HL-60/S4 treated with retinoic acid at 250 ng/mL for 4 days and 3 days (cell line): ENCODE data around the gene BACH1.
"Not testable (repeated sequence)": the region's sequence is repeated elsewhere in the genome, so short reads cannot be mapped to it uniquely, and the experiment has no call there.

Experiments used
- in situ Hi-C: fragments of 300-500 bp; cut with MboI; formaldehyde crosslinking; loops from 2 replicates; pipeline ENCODE4 v1.7.0; 2022; ENCODE audit warnings: low sequenced_read_pairs

The BACH1 gene

DNA sequence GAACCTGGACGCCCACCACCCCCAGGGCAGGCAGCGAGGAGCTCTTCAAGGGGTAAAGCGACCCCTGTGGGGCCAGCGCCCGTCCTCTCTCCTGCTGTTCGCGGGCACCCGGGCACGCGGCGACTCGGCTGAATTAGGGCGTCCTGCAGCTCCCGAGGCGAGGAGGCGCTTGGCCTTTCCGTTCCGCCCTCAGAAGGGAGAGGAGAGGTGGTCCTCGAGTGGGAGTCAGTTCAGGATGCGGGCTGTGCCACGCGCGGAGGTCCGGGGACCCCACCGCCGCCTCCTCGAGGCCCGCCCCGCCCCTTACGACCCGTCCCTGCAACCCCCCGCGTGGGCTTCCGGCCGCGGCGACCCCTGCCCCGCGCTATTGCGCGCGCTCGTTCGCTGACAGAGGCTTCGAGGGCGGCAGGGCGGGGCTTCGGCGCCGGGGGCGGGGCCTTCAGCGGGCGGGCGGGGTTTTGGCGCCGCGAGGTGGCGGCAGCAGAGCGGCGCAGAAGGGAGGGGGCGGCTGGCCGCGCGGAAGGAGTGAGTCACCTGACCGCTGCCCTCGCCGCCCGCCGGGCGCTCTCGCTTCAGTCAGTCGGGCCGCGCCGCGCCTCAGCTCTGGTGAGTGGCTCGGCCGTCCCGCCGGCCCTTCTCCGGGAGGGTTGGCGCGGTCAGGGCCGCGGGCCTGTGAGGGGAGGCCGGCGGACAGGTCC, at the start of gene BACH1:
BACH1 (plus strand) TSS at position 575 of the 698 bp plus-strand sequence. CDS start 22,359 bp downstream, outside the sequence.
- in situ Hi-C loops: no loop called here

DNA sequence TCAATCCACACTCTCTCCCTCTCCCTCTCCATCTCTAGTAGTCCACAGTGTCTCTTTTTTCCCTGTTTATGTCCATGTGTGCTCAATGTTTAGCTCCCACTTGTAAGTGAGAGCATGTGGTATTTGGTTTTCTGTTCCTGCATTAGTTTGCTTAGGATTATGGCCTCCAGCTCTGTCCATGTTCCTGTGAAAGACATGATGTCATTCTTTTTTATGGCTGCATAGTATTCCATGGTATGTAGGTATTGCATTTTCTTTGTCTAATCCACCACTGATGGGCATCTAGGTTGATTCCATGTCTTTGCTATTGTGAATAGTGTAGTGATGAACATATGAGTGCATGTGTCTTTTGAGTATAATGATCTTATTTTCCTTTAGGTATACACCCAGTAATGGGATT, 49.4 kb upstream of the BACH1 start:
- in situ Hi-C loops: not testable (repeated sequence)

DNA sequence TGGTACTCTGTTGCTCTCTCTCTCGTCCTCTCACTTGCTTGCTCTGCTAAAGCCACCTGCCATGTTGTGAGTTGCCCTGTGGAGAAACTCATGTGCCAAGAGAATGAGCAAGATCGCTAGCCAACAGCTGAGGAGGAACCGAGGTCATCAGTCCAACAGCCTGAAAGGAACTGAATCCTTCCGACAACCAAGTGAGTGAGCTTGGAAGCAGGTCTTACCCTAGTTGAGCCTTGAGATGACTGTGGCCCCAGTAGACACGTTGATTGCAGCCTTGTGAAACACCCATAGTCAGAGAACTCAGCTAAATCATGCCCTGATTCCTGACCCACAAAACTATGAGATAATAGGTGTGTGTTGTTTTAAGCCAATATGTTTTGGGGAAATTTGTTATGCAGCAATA, 48.1 kb upstream of the BACH1 start:
- in situ Hi-C loops: no loop called here

DNA sequence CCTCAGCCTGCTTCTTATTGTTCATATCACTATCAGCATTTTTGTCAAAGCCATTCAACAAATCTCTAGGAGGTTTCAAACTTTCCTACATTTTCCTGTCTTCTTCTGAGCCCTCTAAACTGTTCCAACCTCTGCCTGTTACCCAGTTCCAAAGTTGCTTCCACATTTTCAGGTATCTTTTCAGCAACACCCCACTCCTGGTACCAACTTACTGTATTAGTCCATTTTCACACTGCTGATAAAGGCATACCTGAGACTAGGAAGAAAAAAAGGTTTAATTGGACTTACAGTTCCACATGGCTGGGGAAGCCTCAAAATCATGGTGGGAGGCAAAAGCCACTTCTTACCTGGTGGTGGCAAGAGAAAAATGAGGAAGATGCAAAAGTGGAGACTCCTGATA, 44.9 kb upstream of the BACH1 start:
- in situ Hi-C loops: not testable (repeated sequence)

DNA sequence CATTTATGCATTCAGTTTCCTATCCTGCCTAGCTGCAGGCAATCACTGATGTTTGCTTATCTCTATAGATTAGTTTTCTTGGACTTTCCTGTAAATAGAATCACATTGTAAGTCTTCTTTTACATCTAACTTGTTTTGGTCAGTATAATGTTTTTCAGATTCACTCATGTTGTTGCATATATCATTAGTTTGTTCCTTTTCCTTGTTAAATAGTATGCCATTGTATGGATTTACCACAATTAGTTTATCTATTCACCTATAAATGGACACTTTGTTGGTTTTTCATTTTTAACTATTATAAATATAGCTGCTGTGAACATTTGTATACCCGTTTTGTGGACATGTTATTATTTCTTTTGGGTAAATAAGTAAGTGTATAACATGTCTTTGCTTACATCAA, 44.2 kb upstream of the BACH1 start:
- in situ Hi-C loops: no loop called here

DNA sequence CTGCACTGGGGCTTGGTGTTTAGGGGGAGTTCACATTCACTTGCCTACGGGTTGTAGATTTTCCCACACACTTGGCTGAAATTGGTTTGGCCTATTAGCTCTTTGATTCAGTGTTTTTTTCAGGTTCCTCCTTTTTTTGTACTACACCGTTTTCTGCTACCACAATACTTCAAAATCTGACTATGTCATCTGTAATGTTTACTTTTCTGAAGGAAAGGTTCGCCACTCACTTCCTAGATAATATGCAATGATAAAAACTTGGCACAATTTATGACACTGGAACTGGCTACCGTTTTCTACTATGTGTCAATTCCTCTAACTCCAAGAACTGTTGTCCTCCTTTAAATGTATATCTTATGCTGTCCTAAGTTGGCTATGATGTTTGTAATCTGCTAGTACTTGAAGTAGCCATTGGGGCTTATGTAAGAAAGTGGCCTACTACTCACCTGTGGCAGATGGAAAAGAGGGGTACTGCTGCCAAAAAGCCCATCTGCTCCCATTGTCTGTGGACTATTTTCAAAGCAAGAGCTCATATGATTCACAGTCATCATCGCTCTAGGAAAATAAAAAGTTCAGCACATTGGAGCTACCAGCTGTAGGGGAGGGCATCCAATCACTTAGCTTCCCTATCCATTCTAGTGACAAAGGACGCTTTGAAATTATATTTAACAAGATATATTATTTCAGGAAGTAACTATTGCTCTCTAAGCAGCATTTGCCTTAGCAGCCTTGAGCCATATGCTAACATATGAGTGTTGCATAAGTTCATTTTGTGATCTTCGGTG, 42.4 kb upstream of the BACH1 start:
- in situ Hi-C loops: no loop called here

DNA sequence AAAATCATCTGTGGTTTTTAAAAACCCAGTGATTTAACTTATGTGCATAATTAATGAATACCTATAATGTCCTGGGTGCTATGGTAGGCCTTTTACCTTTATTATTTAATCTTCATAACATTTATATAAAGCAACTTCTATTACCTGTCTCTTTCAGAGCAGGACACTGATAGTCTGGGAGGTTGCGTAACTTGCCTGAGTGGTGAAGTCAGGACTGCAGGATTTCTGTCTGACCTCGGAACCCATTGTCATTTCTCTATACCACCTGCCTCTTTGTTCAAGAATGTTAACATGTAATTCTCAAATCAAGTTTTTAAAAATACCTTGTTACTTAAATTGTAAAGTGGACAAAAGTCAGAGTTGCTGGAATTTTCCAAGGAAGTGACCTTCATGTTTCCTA, 41.0 kb upstream of the BACH1 start:
- in situ Hi-C loops: no loop called here

DNA sequence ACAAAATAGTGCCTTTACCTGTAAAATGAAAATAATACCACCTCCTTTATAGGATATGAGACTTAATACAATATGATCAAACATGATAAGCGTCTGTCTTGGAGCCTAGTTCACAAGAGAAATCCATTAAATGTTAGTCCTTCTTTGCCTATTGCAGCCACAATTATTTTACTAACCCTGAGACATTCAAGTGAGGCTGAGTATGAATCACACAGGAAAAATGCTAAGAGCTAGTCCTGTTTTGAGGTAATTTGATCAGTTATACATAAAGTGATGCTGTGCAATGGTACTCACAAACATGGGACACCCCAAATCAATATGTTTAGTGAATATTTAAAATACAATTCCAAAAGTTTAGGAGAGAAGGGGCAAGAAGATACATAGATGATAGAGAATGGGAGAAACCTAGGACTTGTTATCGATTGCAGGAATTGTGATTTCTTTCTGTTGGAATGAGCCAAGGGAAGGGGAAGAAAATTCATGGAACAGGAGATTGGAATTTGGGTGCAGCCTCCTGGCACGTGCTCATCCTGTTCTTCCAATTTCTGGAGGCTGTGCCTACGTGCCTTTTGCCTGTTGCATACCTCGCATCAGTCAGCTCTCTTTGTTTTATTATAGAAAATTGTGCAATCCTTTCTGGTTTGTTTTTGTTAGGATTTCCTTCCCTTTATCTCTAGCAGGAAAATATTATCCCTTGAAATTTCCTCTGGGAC, 39.9 kb upstream of the BACH1 start:
- in situ Hi-C loops: no loop called here

DNA sequence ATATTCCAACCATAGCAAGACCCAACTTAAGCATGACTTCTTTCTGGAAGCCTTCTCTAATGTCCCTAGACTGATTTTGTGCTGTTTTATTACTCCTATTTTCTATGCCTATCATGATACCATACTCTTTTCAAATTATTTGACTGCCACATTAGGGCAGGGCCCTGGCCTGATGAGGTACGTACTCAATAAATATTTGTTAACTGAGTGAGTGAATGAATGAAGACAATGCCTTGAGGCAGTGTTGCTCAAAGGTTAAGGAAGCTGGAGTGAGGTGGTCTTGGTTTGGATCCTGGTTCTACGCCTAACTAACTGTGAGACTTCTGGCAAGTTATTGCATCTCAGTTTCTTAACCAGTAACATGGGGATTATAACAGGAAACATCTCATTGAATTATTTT, 38.3 kb upstream of the BACH1 start:
- in situ Hi-C loops: no loop called here

DNA sequence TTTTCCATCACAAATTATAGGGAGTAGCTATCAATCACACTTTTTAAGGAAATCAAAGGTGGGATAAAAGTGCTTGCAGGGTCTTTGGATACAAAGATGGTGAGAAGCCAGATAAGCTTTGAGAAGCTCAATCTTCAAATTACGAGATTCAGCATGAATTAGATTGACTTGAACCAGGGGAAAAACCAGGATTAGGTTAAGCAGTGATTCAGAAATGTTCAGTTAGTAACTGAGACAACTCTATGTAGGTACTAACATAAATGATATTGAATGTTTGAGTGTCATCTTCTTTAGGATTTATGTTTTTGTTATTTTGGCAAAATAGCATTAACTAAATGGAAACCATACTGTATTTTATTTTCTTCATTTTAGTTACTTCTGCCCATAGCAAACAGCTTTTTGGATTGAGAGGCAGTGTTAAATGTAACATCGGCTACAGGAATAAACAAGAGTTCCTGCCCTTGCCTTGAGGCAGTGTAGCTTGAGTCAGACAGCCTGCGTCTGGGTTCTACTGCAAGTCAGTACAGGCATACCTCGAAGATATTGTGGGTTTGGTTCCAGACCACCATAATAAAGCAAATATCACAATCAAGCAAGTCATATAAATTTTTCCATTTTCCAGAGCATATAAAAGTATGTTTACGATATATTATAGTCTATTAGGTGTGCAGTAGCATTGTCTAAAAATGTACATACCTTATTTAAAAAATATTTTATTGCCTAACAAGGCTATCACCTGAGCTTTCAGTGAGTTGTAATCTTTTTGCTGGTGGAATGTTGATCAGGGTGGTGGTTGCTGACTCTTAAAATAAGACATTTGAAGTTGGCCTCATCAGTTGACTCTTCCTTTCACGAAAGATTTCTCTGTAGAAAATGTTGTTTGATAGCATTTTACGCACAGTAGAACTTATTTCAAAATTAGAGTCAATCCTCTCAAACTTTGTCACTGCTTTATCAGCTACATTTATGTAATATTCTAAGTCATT, 36.9 kb upstream of the BACH1 start:
- in situ Hi-C loops: no loop called here

DNA sequence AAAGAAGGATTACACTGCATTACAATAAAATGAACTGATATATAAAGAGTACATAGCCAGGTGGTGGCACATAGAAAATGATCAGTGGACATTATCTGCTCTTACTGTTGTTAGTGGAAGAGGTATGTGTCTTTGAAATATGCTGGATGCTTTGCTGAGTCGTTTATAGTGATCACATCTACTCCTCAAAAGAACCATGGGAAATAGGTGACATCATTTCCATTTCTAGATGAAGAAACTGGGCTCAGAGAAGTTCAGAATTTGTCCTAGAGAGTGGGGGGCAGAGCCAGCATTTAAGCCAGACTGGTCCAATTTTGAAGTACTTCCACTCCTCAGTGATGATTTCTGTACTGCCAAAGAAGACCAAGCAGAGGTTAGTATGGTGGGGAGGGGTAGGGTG, 34.0 kb upstream of the BACH1 start:
- in situ Hi-C loops: no loop called here

DNA sequence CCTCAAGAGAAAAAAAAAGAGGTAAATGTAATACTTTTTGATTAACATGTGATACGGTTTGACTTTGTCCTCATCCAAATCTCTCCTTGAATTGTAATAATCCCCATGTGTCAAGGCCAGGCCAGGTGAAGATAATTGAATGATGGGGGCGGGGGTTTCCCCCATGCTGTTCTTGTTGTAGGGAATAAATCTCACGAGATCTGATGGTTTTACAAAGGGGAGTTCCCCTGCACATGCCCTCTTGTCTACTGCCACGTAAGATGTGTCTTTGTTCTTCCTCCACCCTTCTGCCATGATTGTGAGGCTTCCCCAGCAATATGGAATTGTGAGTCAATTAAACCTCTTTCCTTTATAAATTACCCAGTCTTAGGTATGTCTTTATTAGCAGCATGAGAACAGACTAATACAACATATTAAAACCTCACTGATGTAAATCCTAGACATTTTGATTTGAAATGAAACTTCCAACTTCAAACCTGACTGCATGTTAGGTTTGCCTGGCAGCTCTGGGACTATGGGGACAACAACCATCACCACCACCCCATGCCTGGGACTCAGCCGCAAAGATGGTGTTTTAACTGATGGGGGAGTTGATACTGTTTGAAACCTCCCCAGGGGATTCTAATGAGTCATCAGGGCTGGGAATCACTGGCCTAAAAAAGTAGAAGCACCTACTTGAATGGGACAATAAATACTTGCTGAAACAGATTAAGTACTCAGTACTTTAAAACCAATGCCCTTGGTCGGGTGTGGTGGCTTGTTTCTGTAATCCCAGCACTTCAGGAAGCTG, 32.8 kb upstream of the BACH1 start:
- in situ Hi-C loops: no loop called here

DNA sequence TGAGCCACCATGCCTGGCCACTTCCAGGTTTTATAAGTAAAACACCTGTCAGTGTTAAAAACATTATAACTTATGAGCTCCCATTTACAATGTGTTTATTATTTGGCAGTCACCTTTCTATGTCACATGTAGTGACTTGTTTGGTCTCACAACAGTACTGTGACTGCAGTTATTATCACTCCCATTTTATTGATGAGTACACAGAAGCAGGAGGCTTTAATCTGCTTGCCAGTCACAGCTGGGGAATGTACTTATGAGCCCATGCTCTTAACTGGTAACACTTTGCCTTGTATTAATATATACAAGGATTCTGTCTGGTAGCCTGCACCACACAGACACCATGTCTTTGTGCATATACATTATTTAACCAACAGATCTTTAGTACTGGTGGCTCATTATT, 31.1 kb upstream of the BACH1 start:
- in situ Hi-C loops: no loop called here

DNA sequence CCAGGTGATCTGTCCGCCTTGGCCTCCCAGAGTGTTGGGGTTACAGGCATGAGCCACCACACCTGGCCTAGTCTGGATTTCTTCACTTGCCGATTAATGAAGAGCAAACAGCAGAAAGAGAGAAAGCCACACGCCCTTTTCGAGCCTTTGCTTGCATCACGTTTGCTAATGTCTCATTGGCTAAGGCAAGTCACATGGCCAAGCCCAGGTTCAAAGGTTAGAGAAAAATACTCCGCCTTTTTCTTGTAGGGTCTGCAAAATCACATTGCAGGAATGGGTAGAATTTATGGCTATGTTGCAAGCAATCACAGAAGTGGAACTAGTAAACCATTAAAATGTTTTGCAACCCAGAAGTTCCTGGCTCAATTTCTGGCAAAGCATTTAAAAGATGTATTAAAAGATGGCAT, 26.8 kb upstream of the BACH1 start:
- in situ Hi-C loops: no loop called here

DNA sequence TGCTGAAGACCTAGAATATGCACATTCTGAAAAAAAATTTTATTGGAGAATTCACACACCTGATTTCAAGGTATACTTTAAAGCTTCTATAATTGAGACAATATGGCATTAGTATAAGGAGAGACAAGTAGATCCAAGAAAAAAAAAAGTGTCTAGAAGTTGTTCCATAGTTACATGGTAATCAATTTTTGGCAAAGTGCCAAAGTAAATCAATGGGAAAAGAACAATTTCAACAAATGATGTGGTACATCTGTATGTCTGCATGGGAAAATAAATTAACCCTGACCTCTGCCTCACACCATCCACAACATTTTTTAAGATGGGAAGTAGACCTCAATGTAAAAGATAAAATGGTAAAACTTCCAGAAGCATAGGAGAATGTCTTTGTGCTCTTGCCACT, 21.3 kb upstream of the BACH1 start:
- in situ Hi-C loops: no loop called here

DNA sequence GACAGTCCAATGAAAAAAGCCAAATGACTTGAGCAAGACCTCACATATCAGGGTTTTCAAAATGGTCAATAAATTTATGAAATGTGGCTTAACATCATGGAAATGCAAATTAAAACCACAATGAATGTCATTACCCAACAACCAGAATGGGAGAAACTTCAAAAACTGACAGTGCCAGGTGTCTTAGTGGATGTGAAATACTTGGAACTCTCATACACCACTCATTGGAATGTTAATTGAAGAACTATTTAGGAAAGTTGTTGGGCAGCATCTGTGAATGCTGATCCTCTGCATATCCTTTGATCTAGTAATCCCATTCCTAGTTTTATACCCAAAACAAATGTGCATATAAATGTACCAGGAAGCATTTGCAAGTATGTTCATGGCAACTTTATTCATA, 19.2 kb upstream of the BACH1 start:
- in situ Hi-C loops: no loop called here

DNA sequence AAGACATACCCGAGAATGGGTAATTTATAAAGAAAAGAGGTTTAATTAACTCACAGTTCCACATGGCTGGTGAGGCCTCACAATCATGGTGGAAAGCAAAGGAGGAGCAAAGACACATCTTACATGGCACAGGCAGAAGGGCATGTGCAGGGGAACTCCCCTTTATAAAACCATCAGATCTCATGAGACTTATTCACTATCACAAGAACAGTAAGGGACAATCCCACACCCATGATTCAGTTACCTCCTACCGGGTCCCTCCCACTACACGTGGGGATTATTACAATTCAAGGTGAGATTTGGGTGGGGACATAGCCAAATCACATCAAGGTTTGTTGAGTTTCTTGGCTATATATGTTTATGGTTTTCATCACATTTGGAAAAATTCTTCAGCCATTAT, 16.9 kb upstream of the BACH1 start:
- in situ Hi-C loops: not testable (repeated sequence)

DNA sequence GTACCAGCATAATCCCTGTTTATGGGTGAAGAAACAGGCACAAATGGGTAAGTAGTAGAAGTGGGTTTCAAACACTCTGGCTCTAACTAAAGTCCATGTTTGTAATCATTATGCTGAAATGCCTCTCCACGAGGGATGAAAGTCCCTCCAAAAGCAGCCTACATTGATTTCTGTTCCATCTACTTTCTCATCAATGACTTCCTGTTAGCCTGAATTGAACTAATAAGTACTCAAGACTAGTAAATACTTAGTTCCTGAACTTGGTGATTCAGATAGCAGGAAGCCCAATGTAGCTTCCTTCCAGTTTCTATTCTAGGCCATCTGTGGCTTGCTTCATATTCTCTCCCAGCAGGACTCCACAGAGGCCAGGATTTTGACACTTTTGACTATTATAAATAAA, 11.3 kb upstream of the BACH1 start:
- in situ Hi-C loops: no loop called here

DNA sequence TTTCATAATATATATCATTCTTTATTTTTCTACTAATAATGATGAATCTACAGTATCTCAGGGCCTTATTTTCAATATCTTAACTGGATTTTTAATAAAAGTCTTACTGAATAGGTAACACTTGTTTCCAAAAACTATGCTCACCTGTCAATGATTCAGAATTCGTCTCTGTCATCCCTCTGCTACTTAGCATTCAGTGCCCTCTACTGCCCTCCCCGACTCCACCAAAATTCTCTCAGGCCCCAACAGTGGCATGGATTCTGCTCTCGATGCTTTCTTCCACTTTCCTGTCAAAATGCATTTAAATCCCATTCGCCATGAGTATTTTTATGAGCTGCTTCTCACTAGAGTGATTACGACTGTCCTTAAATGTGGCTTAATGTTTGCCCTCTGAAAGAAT, 10.5 kb upstream of the BACH1 start:
- in situ Hi-C loops: no loop called here

DNA sequence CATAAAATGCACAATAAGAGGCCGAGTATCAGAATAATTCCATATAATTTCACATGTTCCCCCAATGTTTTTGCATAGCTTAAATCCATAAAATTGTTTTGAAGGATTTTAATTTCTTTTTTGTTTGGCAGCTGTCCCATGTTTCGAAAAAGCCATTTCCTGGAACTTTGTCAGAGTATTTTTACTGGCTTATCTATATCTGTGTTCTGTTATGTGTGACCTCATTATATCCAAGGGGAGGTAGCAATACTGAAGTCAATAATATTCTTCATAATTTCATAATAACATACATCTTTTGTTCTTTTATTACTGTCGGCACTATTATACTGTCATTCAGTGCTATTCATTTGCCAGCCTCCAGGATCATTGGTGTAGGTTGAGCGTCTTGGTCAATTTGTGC, 9.4 kb upstream of the BACH1 start:
- in situ Hi-C loops: no loop called here
